Naive thymus-derived CD4-positive, alpha-beta T cell (primary cell): Measurements from ENCODE around the gene ARHGAP1. TPM values are rescaled to one million over a fixed set of nuclear protein-coding genes. Genes with fewer than 3 reads are reported as not detected.

Source experiments
- ATAC-seq: fragments of 150-1000 bp; cut with Tn5 transposase; 2 replicates; pipeline ENCODE4 v1.10.0; 2021; ENCODE audit warnings: mild to moderate bottlenecking, moderate library complexity
- CTCF ChIA-PET: fragments of 350-600 bp; sonication (Branson Sonifier 250); formaldehyde crosslinking; loops from one replicate; lab custom pipeline; 2021; ENCODE audit warnings: antibody characterized with exemption; lab: Charles Lee
- POLR2A ChIA-PET: fragments of 350-600 bp; sonication (Branson Sonifier 250); formaldehyde crosslinking; loops from one replicate; lab custom pipeline; 2021; ENCODE audit warnings: antibody characterized with exemption, inconsistent platforms; lab: Charles Lee
- DNase-seq, 9 donors: peaks; one replicate each; pipeline versions ENCODE4 v3.0.0 to v3.0.0-alpha.2; 2020 to 2022; ENCODE audit warnings: mixed read lengths in 1 of 9
- H3K27ac ChIP-seq: one replicate; pipeline ENCODE4 v1.7.0; 2013; ENCODE audit warnings: mild to moderate bottlenecking, low read depth, low read length, moderate library complexity
- H3K27me3 ChIP-seq, 2 donors: one replicate each; pipeline ENCODE4 v1.7.0; 2013; ENCODE audit warnings: low read length in 2 of 2, mild to moderate bottlenecking in 2 of 2, moderate library complexity in 2 of 2; ENCODE audit not compliant: control insufficient read depth in 2 of 2, insufficient read depth in 2 of 2
- H3K36me3 ChIP-seq, 3 experiments: 1 replicate in 2 of 3; 2 replicates in 1 of 3; pipeline ENCODE4 v1.7.0; 2013; ENCODE audit warnings: low read length in 3 of 3, mild to moderate bottlenecking in 3 of 3, moderate library complexity in 1 of 3; ENCODE audit not compliant: insufficient read depth in 3 of 3, control insufficient read depth in 2 of 3
- H3K4me1 ChIP-seq, 2 donors: one replicate each; pipeline ENCODE4 v1.7.0; 2013; ENCODE audit warnings: low read length in 2 of 2, mild to moderate bottlenecking in 2 of 2, moderate library complexity in 1 of 2; ENCODE audit not compliant: control insufficient read depth in 2 of 2, insufficient read depth in 2 of 2
- H3K4me3 ChIP-seq: 2 replicates; pipeline ENCODE4 v1.7.0; 2013; ENCODE audit warnings: mild to moderate bottlenecking, low read length
- H3K9me3 ChIP-seq, 3 experiments: 1 replicate in 2 of 3; 2 replicates in 1 of 3; pipeline ENCODE4 v1.7.0; 2013; ENCODE audit warnings: low read length in 3 of 3; ENCODE audit not compliant: control insufficient read depth in 2 of 3
- H3K27ac Mint-ChIP-seq, 9 donors: one replicate each; pipeline ENCODE4 v1.8.0; 2020 to 2022; ENCODE audit warnings: mixed read lengths in 9 of 9, mild to moderate bottlenecking in 8 of 9, moderate library complexity in 5 of 9, inconsistent platforms in 2 of 9
- H3K27me3 Mint-ChIP-seq, 5 donors: one replicate each; pipeline ENCODE4 v1.8.0; 2021 to 2022; ENCODE audit warnings: mixed read lengths in 5 of 5, mild to moderate bottlenecking in 1 of 5
- H3K36me3 Mint-ChIP-seq, 5 donors: one replicate each; pipeline ENCODE4 v1.8.0; 2020 to 2022; ENCODE audit warnings: mixed read lengths in 5 of 5, mild to moderate bottlenecking in 3 of 5, inconsistent platforms in 1 of 5
- H3K4me1 Mint-ChIP-seq, 7 donors: one replicate each; pipeline ENCODE4 v1.8.0; 2020 to 2022; ENCODE audit warnings: mixed read lengths in 7 of 7, mild to moderate bottlenecking in 3 of 7, inconsistent platforms in 1 of 7
- H3K4me3 Mint-ChIP-seq, 10 donors: one replicate each; pipeline ENCODE4 v1.8.0; 2020 to 2022; ENCODE audit warnings: mild to moderate bottlenecking in 10 of 10, mixed read lengths in 10 of 10, moderate library complexity in 6 of 10, inconsistent platforms in 2 of 10
- H3K9me3 Mint-ChIP-seq, 11 donors: one replicate each; pipeline ENCODE4 v1.8.0; 2020 to 2022; ENCODE audit warnings: mixed read lengths in 11 of 11, mild to moderate bottlenecking in 4 of 11, inconsistent platforms in 1 of 11, moderate library complexity in 1 of 11
- intact Hi-C, 2 donors: fragments of 100-400 bp; cut with micrococcal nuclease; formaldehyde crosslinking; loops; one replicate each; pipeline ENCODE4 v1.15.1; 2023
- polyA plus RNA-seq, 2 donors: library from polyadenylated mRNA; unstranded; fragments of 300-500 nt; fragmentation: Illumina TruSeq; gene quantifications; one replicate each; pipeline ENCODE4 v1.2.3, GENCODE V29; 2021
- total RNA-seq, 6 experiments: library from RNA in 5 of 6; stranded (reverse) in 5 of 6; gene quantifications; 1 replicate in 5 of 6; 2 replicates in 1 of 6; pipeline ENCODE4 v1.2.3 and lab custom pipeline; 2021 to 2026

Gene ARHGAP1
- total and polyA plus RNA-seq, 7 experiments from 2014 or later = 44.2 to 82.5 (median 64.6) TPM

GRCh38 chr11:46677169-46677568, 23.2 kb downstream of the ARHGAP1 start:
- DNase-seq (no peak), ATAC-seq (no peak)
- no peaks in the 10 kb centered on the region for H3K9me3 ChIP-seq
- no peak overlapping the region for H3K4me3 ChIP-seq
- intact Hi-C loops = loop anchor here in 1 of 2 donors (10.0 kb wide), 1 partner anchor 292 kb away; the partner anchor contains the start of gene MDK
- Mint-ChIP-seq H3K9me3 (no peaks in the 10 kb centered on the region), H3K4me1 (peaks cover 33 to 60% (median 54%) of the 10 kb centered on the region in 7 donors), H3K4me3 (peak overlapping the region in 8 of 10 donors; percentile 7 to 51 (median 38)), H3K27ac (peak overlapping the region; percentile 9 to 86 (median 60)), H3K27me3 (no peaks in the 10 kb centered on the region), H3K36me3 (peaks cover 5 to 40% (median 17%) of the 10 kb centered on the region in 5 donors)
- POLR2A ChIA-PET = interaction anchor here (10.8 kb wide), 1 partner anchor 21 kb away, joined by 135 read pairs; the partner anchor contains the start of genes ARHGAP1 and ZNF408
- no peaks in the 10 kb centered on the region for H3K27me3 ChIP-seq
- H3K27ac ChIP-seq = no peak overlapping the region
- H3K36me3 ChIP-seq = peaks cover 0 to 57% (median 14%) of the 10 kb centered on the region in 3 experiments
- CTCF ChIA-PET = no interaction called here
- H3K4me1 ChIP-seq = peaks cover 33 to 52% of the 10 kb centered on the region in 2 donors

- Histone ChIP-seq H3K27ac (no peak overlapping the region), H3K36me3 (peaks cover 0 to 52% (median 13%) of the 10 kb centered on the region in 3 experiments), H3K27me3 (no peaks in the 10 kb centered on the region), H3K4me3 (no peak overlapping the region), H3K4me1 (peaks cover 39 to 58% of the 10 kb centered on the region in 2 donors), H3K9me3 (no peaks in the 10 kb centered on the region)
- ChIA-PET CTCF (no interaction called here), POLR2A (interaction anchor here (0.6 to 10.8 kb wide), 2 partner anchors 21 to 1998 kb away, joined by 3 to 135 read pairs; partner anchors contain the start of genes ARHGAP1 and ZNF408)
- intact Hi-C loops = loop anchor here in 1 of 2 donors (10.0 kb wide), 1 partner anchor 292 kb away; the partner anchor contains the start of gene MDK
- Mint-ChIP-seq H3K27ac (peak overlapping the region; percentile 9 to 95 (median 72)), H3K4me3 (peak overlapping the region in 8 of 10 donors; percentile 7 to 51 (median 38)), H3K36me3 (peaks cover 5 to 40% (median 22%) of the 10 kb centered on the region in 5 donors), H3K27me3 (no peaks in the 10 kb centered on the region), H3K4me1 (peaks cover 38 to 66% (median 60%) of the 10 kb centered on the region in 7 donors), H3K9me3 (no peaks in the 10 kb centered on the region)
- peak; percentile 72 for ATAC-seq
- DNase-seq = no peak
Observed at GRCh38 chr11:46676436-46677158, 23.8 kb downstream of the ARHGAP1 start.

DNA sequence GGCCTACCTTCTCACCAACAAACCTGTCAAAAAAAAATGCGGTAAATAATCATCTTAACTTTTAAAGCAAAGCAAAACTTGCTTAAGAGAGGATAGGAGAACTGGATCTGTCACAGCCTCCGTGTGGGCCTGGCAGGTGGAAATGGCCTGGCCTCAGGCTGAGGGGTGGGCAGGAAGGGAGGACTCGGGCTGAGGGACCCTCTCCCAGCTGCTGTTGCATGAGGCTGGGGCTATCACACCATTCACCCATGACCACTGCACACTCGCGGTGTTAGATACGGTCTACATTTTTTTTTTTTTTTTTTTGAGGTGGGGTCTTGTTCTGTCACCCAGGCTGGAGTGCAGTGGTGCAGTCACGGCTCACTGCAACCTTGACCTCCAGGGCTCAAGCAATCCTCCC, 24.5 kb downstream of the ARHGAP1 start:
- peak overlapping the region in 8 of 9 donors; percentile 12 to 96 (median 89) for H3K27ac Mint-ChIP-seq
- Histone ChIP-seq H3K4me3 (no peak overlapping the region), H3K27me3 (no peaks in the 10 kb centered on the region), H3K9me3 (no peaks in the 10 kb centered on the region), H3K36me3 (peaks cover 0 to 45% (median 10%) of the 10 kb centered on the region in 3 experiments), H3K4me1 (peaks cover 44 to 64% of the 10 kb centered on the region in 2 donors), H3K27ac (peak overlapping the region; percentile 63)
- intact Hi-C loops = loop anchor here (1.0 to 10.0 kb wide), 2 partner anchors 24 to 291 kb away; partner anchors contain the start of genes ARHGAP1 (in 1 of the 2) and MDK (in 1 of the 2)
- POLR2A ChIA-PET = interaction anchor here (0.6 to 10.8 kb wide), 2 partner anchors 22 to 1998 kb away, joined by 3 to 135 read pairs; partner anchors contain the start of genes ARHGAP1 and ZNF408
- peaks cover 7 to 40% (median 25%) of the 10 kb centered on the region in 5 donors for H3K36me3 Mint-ChIP-seq
- H3K4me1 Mint-ChIP-seq = peaks cover 44 to 72% (median 65%) of the 10 kb centered on the region in 7 donors
- H3K9me3 Mint-ChIP-seq = no peaks in the 10 kb centered on the region
- no peaks in the 10 kb centered on the region for H3K27me3 Mint-ChIP-seq
- CTCF ChIA-PET = no interaction called here
- DNase-seq = no peak
- ATAC-seq = no peak
- H3K4me3 Mint-ChIP-seq = peak overlapping the region in 3 of 10 donors; percentile 19 to 69 (median 51)

DNA sequence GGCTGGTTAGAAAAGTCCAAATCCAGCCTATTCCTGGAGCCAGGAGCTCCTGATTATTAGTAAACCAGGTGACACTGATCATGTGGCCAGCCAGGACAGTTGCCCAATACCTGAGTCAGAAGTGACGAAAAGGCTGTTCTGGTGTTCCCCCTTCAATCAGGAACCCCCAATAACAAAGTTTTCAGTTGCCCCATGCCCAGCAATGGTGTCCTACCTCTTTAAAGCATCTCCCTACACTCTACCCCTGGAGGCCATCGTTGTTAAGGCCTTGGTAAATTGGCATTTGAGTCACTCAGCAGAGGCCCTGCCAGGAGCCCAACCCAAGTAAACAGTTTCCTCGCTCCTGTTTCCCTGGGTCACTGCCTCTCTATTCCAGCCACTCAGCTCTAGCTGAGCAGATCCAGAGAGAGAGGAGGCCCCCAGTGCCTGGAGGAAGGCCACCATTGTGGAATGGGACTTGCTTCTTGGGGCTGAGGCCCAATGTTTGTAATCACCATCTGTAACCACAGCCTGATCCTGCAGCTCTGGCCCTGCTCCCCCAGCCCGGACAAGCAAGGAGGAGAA, 25.0 kb downstream of the ARHGAP1 start:
- Histone ChIP-seq H3K4me1 (peaks cover 49 to 69% of the 10 kb centered on the region in 2 donors), H3K4me3 (no peak overlapping the region), H3K27me3 (no peaks in the 10 kb centered on the region), H3K27ac (peak overlapping the region; percentile 63), H3K36me3 (peaks cover 0 to 39% (median 10%) of the 10 kb centered on the region in 3 experiments), H3K9me3 (no peaks in the 10 kb centered on the region)
- H3K36me3 Mint-ChIP-seq = peaks cover 9 to 36% (median 25%) of the 10 kb centered on the region in 5 donors
- H3K27ac Mint-ChIP-seq = peak overlapping the region; percentile 85 to 96 (median 91)
- DNase-seq = no peak
- no peaks in the 10 kb centered on the region for H3K9me3 Mint-ChIP-seq
- no peak for ATAC-seq
- ChIA-PET POLR2A (interaction anchor here (0.5 to 10.8 kb wide), 6 partner anchors 8 to 448 kb away, joined by 3 to 135 read pairs (median 4); partner anchors contain the start of genes AMBRA1, ARHGAP1 and ZNF408), CTCF (interaction anchor here (1.0 to 2.6 kb wide), 2 partner anchors 12 to 25 kb away, joined by 3 to 10 read pairs; partner anchors contain the start of genes ARHGAP1 and ZNF408)
- no peaks in the 10 kb centered on the region for H3K27me3 Mint-ChIP-seq
- peaks cover 45 to 77% (median 70%) of the 10 kb centered on the region in 7 donors for H3K4me1 Mint-ChIP-seq
- H3K4me3 Mint-ChIP-seq = peak overlapping the region in 7 of 10 donors; percentile 18 to 74 (median 67)
- intact Hi-C loops = loop anchor here (1.0 to 10.0 kb wide), 2 partner anchors 25 to 291 kb away; partner anchors contain the start of genes ARHGAP1 (in 1 of the 2) and MDK (in 1 of the 2)

DNA sequence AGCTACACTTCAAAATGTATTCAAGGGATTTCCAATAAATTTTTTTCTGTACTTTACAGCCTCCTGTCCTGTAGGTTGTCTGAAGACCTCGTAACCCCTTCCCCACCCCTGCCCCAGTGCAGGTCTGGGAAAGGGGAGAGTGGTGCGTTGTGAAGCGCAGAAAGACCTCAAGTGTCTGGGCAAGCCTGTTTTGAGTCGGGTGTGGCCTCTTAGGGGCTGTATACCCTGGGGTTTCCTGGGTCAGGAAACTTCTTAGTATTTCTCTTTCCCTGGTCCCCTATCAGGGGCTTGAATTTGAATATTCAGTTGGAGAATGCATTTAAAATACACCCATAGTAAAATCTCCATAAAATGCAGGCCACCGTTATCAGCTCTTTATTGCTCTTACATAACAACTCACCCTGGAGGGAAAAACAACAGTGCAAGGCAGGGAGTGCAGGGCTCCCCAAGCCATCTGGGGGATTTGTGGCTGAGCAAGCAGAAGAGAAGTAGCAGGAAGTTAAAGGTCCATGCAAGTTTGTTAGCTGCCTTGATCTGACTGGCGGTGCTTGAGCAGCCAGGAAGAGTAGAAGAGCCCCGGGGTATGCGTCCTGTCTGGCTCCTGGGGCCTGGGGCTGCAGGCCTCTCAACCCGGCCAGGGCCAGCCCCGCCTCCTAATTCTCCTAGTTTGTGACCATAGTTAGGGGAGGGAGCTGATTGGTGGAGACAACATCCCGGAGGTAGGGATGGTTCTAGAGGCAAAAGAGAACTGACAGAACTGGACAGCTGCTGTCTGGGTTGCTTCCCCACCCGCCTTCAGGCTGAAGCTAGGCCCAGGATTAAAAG, 25.7 kb downstream of the ARHGAP1 start:
- Histone ChIP-seq H3K27ac (peak overlapping the region; percentile 63), H3K9me3 (no peaks in the 10 kb centered on the region), H3K36me3 (peaks cover 2 to 36% (median 13%) of the 10 kb centered on the region in 3 experiments), H3K27me3 (no peaks in the 10 kb centered on the region), H3K4me3 (no peak overlapping the region), H3K4me1 (peaks cover 55 to 76% of the 10 kb centered on the region in 2 donors)
- no peaks in the 10 kb centered on the region for H3K27me3 Mint-ChIP-seq
- ATAC-seq (no peak), DNase-seq (peak in 7 of 9 donors; percentile 27 to 50 (median 40))
- no peaks in the 10 kb centered on the region for H3K9me3 Mint-ChIP-seq
- peaks cover 10 to 39% (median 28%) of the 10 kb centered on the region in 5 donors for H3K36me3 Mint-ChIP-seq
- intact Hi-C loops = loop anchor here (1.0 to 10.0 kb wide), 3 partner anchors 26 to 290 kb away; partner anchors contain the start of genes ARHGAP1 (in 1 of the 2) and MDK (in 1 of the 2)
- H3K4me1 Mint-ChIP-seq = peaks cover 49 to 83% (median 75%) of the 10 kb centered on the region in 7 donors
- CTCF ChIA-PET = interaction anchor here (0.7 to 2.6 kb wide), 3 partner anchors 11 to 62 kb away, joined by 3 to 10 read pairs (median 4); partner anchors contain the start of genes ARHGAP1 and ZNF408
- H3K4me3 Mint-ChIP-seq = peak overlapping the region; percentile 40 to 82 (median 70)
- peak overlapping the region; percentile 85 to 96 (median 91) for H3K27ac Mint-ChIP-seq
- POLR2A ChIA-PET = interaction anchor here (0.5 to 10.8 kb wide), 7 partner anchors 9 to 447 kb away, joined by 3 to 135 read pairs (median 5); partner anchors contain the start of genes AMBRA1, ARHGAP1 and ZNF408
